IPS-18a (cell line): Measurements from ENCODE around the gene LIX1.
"Not testable (repeated sequence)": the region's sequence is repeated elsewhere in the genome, so short reads cannot be mapped to it uniquely, and the experiment has no call there.

Source experiments
- H3K27ac ChIP-seq: one replicate; pipeline ENCODE4 v1.5.1; 2013; ENCODE audit warnings: low read length
- H3K27me3 ChIP-seq: one replicate; pipeline ENCODE4 v1.6.1; 2013; ENCODE audit warnings: mild to moderate bottlenecking, low read length; ENCODE audit not compliant: control insufficient read depth, insufficient read depth
- H3K36me3 ChIP-seq: one replicate; pipeline ENCODE4 v1.6.1; 2013; ENCODE audit warnings: low read depth, low read length; ENCODE audit not compliant: control insufficient read depth
- H3K4me1 ChIP-seq: one replicate; pipeline ENCODE4 v1.6.1; 2013; ENCODE audit warnings: low read depth, low read length; ENCODE audit not compliant: control insufficient read depth
- H3K4me3 ChIP-seq: one replicate; pipeline ENCODE4 v1.5.1; 2013; ENCODE audit warnings: low read length
- H3K9ac ChIP-seq: one replicate; pipeline ENCODE4 v1.6.1; 2013; ENCODE audit warnings: mild to moderate bottlenecking, low read length, moderate library complexity
- H3K9me3 ChIP-seq: one replicate; pipeline ENCODE4 v1.6.1; 2013; ENCODE audit warnings: low read depth, low read length; ENCODE audit not compliant: control insufficient read depth

LIX1 gene

GRCh38 chr5:97142521-97143254 is at the start of gene LIX1:
TSS of gene LIX1 (minus strand) at chr5:97142611. CDS start at chr5:97142576, 35 bp downstream.
- Histone ChIP-seq H3K4me1 (peaks cover 27% of the 10 kb centered on the region), H3K4me3 (peak within 1 kb of the TSS; percentile 49), H3K9me3 (no peaks in the 10 kb centered on the region), H3K27me3 (no peaks in the 10 kb centered on the region), H3K36me3 (no peaks in the 10 kb centered on the region), H3K9ac (peak within 1 kb of the TSS; percentile 16), H3K27ac (peak within 1 kb of the TSS; percentile 27)

- Histone ChIP-seq H3K27me3 (no peaks in the 10 kb centered on the region), H3K4me3 (no peak overlapping the region), H3K36me3 (no peaks in the 10 kb centered on the region), H3K9ac (no peak overlapping the region), H3K9me3 (no peaks in the 10 kb centered on the region), H3K27ac (no peak overlapping the region), H3K4me1 (no peaks in the 10 kb centered on the region)
These were observed 49.5 kb upstream of the LIX1 start for GRCh38 chr5:97191893-97192292.

DNA sequence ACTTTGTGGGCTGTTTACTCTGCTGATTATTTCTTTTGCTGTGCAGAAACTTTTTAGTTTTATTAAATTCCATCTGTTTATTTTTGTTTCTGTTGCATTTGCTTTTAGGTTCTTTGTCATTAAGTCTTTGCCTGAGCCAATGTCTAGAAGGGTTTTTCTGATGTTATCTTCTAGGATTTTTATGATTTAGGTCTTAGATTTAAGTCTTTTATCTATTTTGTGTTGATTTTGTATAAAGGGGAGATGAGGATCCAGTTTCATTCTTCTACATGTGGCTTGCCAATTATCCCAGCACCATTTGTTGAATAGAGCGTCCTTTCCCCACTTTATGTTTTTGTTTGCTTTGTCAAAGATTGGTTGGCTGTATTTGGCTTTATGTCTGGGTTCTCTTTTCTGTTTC is 47.1 kb upstream of the LIX1 start:
- H3K9ac ChIP-seq, H3K4me1 ChIP-seq, H3K4me3 ChIP-seq, H3K36me3 ChIP-seq, H3K27me3 ChIP-seq, H3K9me3 ChIP-seq, H3K27ac ChIP-seq: not testable (repeated sequence)

GRCh38 chr5:97183930-97184213 is 41.5 kb upstream of the LIX1 start:
- no peak overlapping the region for H3K27ac ChIP-seq
- H3K9ac ChIP-seq, result no peak overlapping the region
- no peaks in the 10 kb centered on the region for H3K4me1 ChIP-seq
- H3K27me3 ChIP-seq, result peaks cover 10% of the 10 kb centered on the region
- H3K36me3 ChIP-seq, result peaks cover 4% of the 10 kb centered on the region
- H3K9me3 ChIP-seq, result peaks cover 9% of the 10 kb centered on the region
- peak overlapping the region; percentile 93 for H3K4me3 ChIP-seq

GRCh38 chr5:97183100-97183929 is 40.9 kb upstream of the LIX1 start, which contains the start of gene RIOK2:
TSS of gene RIOK2 (minus strand) at chr5:97183247. CDS start at chr5:97183191, 56 bp downstream.
- Histone ChIP-seq H3K27ac (peak within 1 kb of the TSS; percentile 97), H3K9me3 (peaks cover 9% of the 10 kb centered on the region), H3K36me3 (peaks cover 9% of the 10 kb centered on the region), H3K4me1 (no peaks in the 10 kb centered on the region), H3K27me3 (peaks cover 10% of the 10 kb centered on the region), H3K9ac (peak within 1 kb of the TSS; percentile 89), H3K4me3 (peak within 1 kb of the TSS; percentile 93)

DNA sequence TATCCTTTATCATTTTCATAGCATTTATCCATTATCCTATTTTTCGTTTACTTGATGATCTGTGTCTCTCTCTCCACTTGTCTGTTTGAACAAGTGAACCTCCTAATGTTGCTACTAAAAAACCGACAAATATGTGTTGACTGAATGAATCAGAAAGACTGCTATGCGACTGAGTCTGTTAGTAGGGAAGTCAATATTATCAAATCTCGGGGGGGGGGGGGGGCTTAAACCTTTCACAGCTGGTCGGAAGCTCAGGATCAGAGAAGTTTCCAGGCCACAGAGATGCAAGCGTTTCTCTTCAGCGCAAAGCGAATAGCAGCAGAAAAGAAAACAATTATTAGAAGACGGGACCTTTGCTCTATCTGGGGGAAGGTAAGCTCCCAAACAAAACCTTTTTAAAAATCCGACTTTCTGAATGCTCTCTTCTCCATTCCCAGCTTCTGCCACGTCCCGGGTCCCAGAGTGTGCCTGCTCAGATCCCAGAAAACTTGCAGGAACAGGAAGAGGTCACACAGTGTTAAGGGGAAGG is 40.2 kb upstream of the LIX1 start:
- peaks cover 9% of the 10 kb centered on the region for H3K9me3 ChIP-seq

DNA sequence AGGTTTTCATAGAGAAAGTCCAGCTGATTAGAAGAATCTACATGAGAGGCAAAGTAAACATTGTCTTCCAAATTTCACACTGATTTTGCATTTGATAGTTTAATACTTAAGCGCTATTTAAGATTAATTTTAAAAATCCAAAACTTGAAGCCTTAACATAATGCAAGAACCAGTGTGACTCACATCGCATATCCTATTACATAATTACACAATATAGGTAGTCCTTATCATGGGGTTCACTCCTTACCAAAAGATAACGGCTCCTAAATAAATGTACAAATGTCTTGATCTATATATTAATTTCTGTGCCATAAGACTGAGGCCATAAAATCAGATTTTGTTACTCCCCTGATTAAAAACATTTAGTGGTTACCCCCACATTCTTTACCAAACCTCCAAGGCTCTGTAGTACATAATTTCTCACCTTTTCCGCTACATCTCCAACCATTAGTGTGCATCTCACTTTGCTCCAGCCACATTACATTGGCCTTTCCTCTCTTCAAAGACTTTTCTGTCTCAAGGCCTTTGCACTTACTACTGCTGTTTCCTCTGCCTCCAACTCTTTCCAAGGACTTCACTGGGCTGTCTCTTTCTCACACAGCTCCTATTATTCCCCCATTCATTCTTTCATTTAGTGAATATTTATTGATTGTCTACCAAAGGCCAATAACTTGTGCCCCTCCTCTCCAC is 39.6 kb upstream of the LIX1 start:
- no peaks in the 10 kb centered on the region for H3K4me1 ChIP-seq
- peak overlapping the region; percentile 93 for H3K4me3 ChIP-seq
- peaks cover 21% of the 10 kb centered on the region for H3K36me3 ChIP-seq
- H3K27ac ChIP-seq, result no peak overlapping the region
- H3K9ac ChIP-seq, result peak overlapping the region; percentile 89
- H3K9me3 ChIP-seq, result peaks cover 9% of the 10 kb centered on the region
- peaks cover 10% of the 10 kb centered on the region for H3K27me3 ChIP-seq

More for the DNA sequence above, 40.2 kb upstream of the LIX1 start:
- peak overlapping the region; percentile 89 for H3K9ac ChIP-seq
- peaks cover 15% of the 10 kb centered on the region for H3K36me3 ChIP-seq
- H3K27ac ChIP-seq, result peak overlapping the region; percentile 97
- H3K4me3 ChIP-seq, result peak overlapping the region; percentile 93
- no peaks in the 10 kb centered on the region for H3K4me1 ChIP-seq
- H3K27me3 ChIP-seq, result peaks cover 10% of the 10 kb centered on the region

- not testable (repeated sequence) for H3K4me1 ChIP-seq, H3K9me3 ChIP-seq, H3K9ac ChIP-seq, H3K27me3 ChIP-seq, H3K27ac ChIP-seq, H3K4me3 ChIP-seq
- peaks cover 41% of the 10 kb centered on the region for H3K36me3 ChIP-seq
These were observed 37.0 kb upstream of the LIX1 start for GRCh38 chr5:97179457-97179856.

GRCh38 chr5:97172227-97172626 is 29.8 kb upstream of the LIX1 start:
- Histone ChIP-seq H3K9ac (no peak overlapping the region), H3K4me3 (no peak overlapping the region), H3K27ac (no peak overlapping the region), H3K4me1 (no peaks in the 10 kb centered on the region), H3K9me3 (no peaks in the 10 kb centered on the region), H3K36me3 (peaks cover 76% of the 10 kb centered on the region), H3K27me3 (no peaks in the 10 kb centered on the region)

- Histone ChIP-seq H3K9ac (no peak overlapping the region), H3K27me3 (no peaks in the 10 kb centered on the region), H3K4me3 (no peak overlapping the region), H3K36me3 (peaks cover 76% of the 10 kb centered on the region), H3K4me1 (no peaks in the 10 kb centered on the region), H3K27ac (no peak overlapping the region), H3K9me3 (no peaks in the 10 kb centered on the region)
These were observed 29.3 kb upstream of the LIX1 start for GRCh38 chr5:97171703-97172102.

GRCh38 chr5:97167435-97167834 is 25.0 kb upstream of the LIX1 start:
- Histone ChIP-seq H3K4me3 (no peak overlapping the region), H3K9ac (no peak overlapping the region)

More at GRCh38 chr5:97167435-97167834, 25.0 kb upstream of the LIX1 start:
- peaks cover 62% of the 10 kb centered on the region for H3K36me3 ChIP-seq
- no peaks in the 10 kb centered on the region for H3K9me3 ChIP-seq
- H3K4me1 ChIP-seq, result no peaks in the 10 kb centered on the region
- H3K27me3 ChIP-seq, result no peaks in the 10 kb centered on the region
- no peak overlapping the region for H3K27ac ChIP-seq
